ENCODE data around the gene BPGM.

Gene BPGM

DNA sequence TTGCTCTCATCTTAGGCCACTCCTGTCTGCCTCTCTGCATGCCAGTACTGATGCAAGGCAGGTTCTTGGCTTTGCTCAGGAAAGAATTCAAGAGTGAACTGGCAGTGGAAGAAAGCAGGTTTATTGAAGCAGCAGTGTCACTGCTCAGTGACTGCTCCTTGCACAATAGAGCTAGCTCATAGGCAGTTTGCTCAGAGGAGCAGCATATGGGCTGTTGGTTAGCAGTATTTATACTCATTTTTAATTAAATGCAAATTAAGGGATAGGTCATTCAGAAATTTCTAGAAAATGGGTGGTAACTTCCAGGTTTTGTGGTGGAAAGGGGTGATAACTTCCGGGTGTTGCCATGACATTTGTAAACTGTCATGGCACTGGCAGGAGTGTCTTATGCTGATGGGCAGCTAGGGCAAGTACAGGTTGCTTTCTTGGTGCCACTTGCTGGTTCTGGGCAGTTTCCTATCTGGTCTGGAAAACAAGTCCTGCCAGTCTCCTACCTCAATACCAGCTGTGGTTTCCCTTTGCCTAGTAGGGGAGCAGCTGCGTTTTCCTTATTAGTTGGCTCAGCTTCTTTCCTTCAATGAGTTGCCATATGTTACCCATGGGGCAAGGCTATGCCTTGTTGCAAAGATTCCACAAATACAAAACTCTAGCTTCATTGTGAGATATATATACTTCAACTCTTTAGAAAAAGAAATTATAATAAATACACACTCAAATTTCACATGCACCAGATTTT is 68.0 kb downstream of the BPGM start:
- Histone ChIP-seq H3K9me3 (ENCODE audit: low read length) (no peaks in the 10 kb centered on the region), H3K9ac (ENCODE audit: low read length) (no peak overlapping the region), H2AFZ (ENCODE audit: low read length) (no peak overlapping the region), H3K27ac (ENCODE audit: low read depth, low read length, poor library complexity, severe bottlenecking) (no peak overlapping the region), H3K9me2 (ENCODE audit: low read depth, low read length) (no peaks in the 10 kb centered on the region), H3K27me3 (ENCODE audit: insufficient read depth, low read length) (no peaks in the 10 kb centered on the region), H3F3A (ENCODE audit: insufficient read depth, low read length) (no peaks in the 10 kb centered on the region), H3K4me2 (ENCODE audit: low read length) (no peak overlapping the region), H4K20me1 (ENCODE audit: insufficient read depth, low read length) (no peaks in the 10 kb centered on the region), H3K4me3 (ENCODE audit: low read depth, low read length, poor library complexity, severe bottlenecking) (no peak overlapping the region), H3K79me2 (ENCODE audit: insufficient read depth, low read length) (no peaks in the 10 kb centered on the region), H3K4me1 (ENCODE audit: insufficient read depth, low read length, severe bottlenecking) (no peaks in the 10 kb centered on the region), H3K36me3 (ENCODE audit: insufficient read depth, low read length) (no peaks in the 10 kb centered on the region)
- TF ChIP-seq, protein P1, sequence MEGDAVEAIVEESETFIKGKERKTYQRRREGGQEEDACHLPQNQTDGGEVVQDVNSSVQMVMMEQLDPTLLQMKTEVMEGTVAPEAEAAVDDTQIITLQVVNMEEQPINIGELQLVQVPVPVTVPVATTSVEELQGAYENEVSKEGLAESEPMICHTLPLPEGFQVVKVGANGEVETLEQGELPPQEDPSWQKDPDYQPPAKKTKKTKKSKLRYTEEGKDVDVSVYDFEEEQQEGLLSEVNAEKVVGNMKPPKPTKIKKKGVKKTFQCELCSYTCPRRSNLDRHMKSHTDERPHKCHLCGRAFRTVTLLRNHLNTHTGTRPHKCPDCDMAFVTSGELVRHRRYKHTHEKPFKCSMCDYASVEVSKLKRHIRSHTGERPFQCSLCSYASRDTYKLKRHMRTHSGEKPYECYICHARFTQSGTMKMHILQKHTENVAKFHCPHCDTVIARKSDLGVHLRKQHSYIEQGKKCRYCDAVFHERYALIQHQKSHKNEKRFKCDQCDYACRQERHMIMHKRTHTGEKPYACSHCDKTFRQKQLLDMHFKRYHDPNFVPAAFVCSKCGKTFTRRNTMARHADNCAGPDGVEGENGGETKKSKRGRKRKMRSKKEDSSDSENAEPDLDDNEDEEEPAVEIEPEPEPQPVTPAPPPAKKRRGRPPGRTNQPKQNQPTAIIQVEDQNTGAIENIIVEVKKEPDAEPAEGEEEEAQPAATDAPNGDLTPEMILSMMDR (IDR thresholded peaks at IDR 0.05; ENCODE audit: low read length): no peak
- TF ChIP-seq EZH2 (IDR thresholded peaks at IDR 0.05; ENCODE audit: borderline replicate concordance, low read length): no peak

DNA sequence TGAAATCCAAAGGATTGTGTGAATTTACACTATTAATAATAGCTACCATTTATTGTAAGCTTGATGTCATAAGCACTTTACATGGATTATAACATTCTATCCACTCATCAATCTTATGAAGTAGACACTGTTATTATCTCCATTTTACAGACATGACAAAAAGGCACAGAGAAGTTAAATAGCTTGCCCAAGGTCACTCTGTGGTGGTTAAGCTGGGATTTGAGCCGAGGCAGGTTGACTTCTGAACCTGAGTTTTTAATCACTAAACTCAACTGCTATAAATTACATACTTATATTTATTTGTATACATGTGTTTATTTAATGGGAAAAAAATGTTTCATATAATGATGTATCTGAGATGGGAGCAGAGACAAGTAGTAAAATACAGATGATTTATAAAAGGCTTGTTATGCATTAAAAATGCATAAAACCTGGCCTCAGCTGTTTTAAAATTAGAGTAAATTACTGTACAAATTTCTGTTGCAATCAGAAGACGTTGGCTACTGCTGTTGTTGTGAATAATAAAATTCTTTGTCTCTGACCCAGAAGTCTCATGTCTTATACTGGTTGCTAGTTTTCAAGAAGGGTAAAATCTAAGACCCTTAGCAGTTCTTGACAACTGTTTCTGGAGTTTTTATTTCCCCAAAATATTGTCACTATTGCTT is 71.7 kb downstream of the BPGM start:
- H3K36me3 ChIP-seq (ENCODE audit: insufficient read depth, low read length): no peaks in the 10 kb centered on the region
- H3K4me2 ChIP-seq (ENCODE audit: low read length): no peak overlapping the region
- no peaks in the 10 kb centered on the region for H4K20me1 ChIP-seq (ENCODE audit: insufficient read depth, low read length)
- no peak overlapping the region for H2AFZ ChIP-seq (ENCODE audit: low read length)
- H3K4me1 ChIP-seq (ENCODE audit: insufficient read depth, low read length, severe bottlenecking): no peaks in the 10 kb centered on the region
- no peak overlapping the region for H3K4me3 ChIP-seq (ENCODE audit: low read depth, low read length, poor library complexity, severe bottlenecking)
- H3K27me3 ChIP-seq (ENCODE audit: insufficient read depth, low read length): no peaks in the 10 kb centered on the region
- no peak overlapping the region for H3K27ac ChIP-seq (ENCODE audit: low read depth, low read length, poor library complexity, severe bottlenecking)
- TF ChIP-seq, protein P1 (IDR thresholded peaks at IDR 0.05; ENCODE audit: low read length): no peak
- TF ChIP-seq EZH2 (IDR thresholded peaks at IDR 0.05; ENCODE audit: borderline replicate concordance, low read length): no peak
- no peak overlapping the region for H3K9ac ChIP-seq (ENCODE audit: low read length)
- no peaks in the 10 kb centered on the region for H3K9me2 ChIP-seq (ENCODE audit: low read depth, low read length)
- no peaks in the 10 kb centered on the region for H3K9me3 ChIP-seq (ENCODE audit: low read length)
- no peaks in the 10 kb centered on the region for H3F3A ChIP-seq (ENCODE audit: insufficient read depth, low read length)
- no peaks in the 10 kb centered on the region for H3K79me2 ChIP-seq (ENCODE audit: insufficient read depth, low read length)

DNA sequence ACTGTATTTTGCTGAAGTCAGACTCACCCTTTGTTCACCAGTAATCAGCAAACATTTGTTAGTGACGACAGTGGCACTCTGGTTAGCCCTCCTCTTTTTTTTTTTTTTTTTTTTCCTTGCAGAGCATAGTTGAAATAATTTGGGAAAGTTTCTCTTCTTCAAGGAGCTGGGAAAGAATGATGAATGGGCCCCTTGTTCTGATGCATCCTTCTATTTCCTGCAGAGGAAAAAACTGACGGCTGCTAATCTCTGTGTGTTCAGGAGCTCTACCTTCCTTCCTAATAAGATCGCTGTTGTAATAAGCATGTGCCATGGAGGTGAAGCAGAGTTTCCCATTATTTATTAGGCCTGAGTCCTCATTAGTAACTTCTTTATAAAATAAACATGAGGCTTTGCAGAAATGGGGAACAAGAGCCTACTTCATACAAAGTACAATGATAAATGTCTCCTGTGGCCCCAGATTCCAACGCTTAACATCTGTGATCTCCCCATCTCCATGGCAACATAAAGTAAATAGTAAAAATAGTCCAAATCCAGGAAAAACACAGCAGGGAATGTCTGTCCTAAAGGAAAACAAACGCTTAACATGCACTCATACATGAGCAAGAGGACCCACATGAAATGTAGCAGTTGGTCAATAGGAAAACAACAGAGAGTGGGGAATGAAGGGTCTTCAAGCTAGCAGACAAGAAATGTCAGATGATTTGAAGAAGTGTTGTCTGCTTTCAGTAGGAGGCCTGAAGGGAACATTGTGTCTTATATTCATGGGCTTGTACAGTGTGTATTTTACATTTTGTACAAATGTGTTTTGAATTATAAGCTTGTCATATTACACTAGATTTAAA is 73.7 kb downstream of the BPGM start:
- TF ChIP-seq EZH2 (IDR thresholded peaks at IDR 0.05; ENCODE audit: borderline replicate concordance, low read length): no peak
- TF ChIP-seq, protein P1 (IDR thresholded peaks at IDR 0.05; ENCODE audit: low read length): no peak
- no peaks in the 10 kb centered on the region for H3K9me2 ChIP-seq (ENCODE audit: low read depth, low read length)
- H3F3A ChIP-seq (ENCODE audit: insufficient read depth, low read length): no peaks in the 10 kb centered on the region
- H3K79me2 ChIP-seq (ENCODE audit: insufficient read depth, low read length): no peaks in the 10 kb centered on the region
- no peak overlapping the region for H3K4me3 ChIP-seq (ENCODE audit: low read depth, low read length, poor library complexity, severe bottlenecking)
- H2AFZ ChIP-seq (ENCODE audit: low read length): no peak overlapping the region
- H3K9ac ChIP-seq (ENCODE audit: low read length): no peak overlapping the region
- no peaks in the 10 kb centered on the region for H3K9me3 ChIP-seq (ENCODE audit: low read length)
- H3K27me3 ChIP-seq (ENCODE audit: insufficient read depth, low read length): no peaks in the 10 kb centered on the region; the same call in 1 of the 2 replicates
- no peak overlapping the region for H3K4me2 ChIP-seq (ENCODE audit: low read length)
- H3K36me3 ChIP-seq (ENCODE audit: insufficient read depth, low read length): no peaks in the 10 kb centered on the region
- no peak overlapping the region for H3K27ac ChIP-seq (ENCODE audit: low read depth, low read length, poor library complexity, severe bottlenecking)
- H4K20me1 ChIP-seq (ENCODE audit: insufficient read depth, low read length): no peaks in the 10 kb centered on the region
- no peaks in the 10 kb centered on the region for H3K4me1 ChIP-seq (ENCODE audit: insufficient read depth, low read length, severe bottlenecking)
